ENCODE results near the gene HPRT1. TPM values are rescaled to one million over a fixed set of nuclear protein-coding genes. Genes with fewer than 3 reads are reported as not detected.

Gene HPRT1
- total RNA-seq, 2 experiments from 2014 or later: 78.8 to 83.8 TPM

Other genes with a start within 250 kb of the HPRT1 start
- not detected for gene CCDC160, start 223.0 kb upstream of the HPRT1 start, total RNA-seq
- gene PHF6, start 86.9 kb upstream of the HPRT1 start, total RNA-seq: 10 to 100 TPM; 31.3 to 31.7 TPM
- not detected for gene PLAC1, start 198.3 kb downstream of the HPRT1 start, total RNA-seq